Astrocyte (in vitro differentiated cells and primary cell): ENCODE results near the gene LAMC1.

Experiments
- CTCF ChIP-seq: IDR thresholded peaks from 2 replicates; pipeline ENCODE4 v1.5.1; 2011; ENCODE audit warnings: low read depth, mild to moderate bottlenecking, inconsistent platforms, low read length, moderate library complexity; ENCODE audit not compliant: insufficient read depth
- EZH2 ChIP-seq: IDR thresholded peaks from 2 replicates; pipeline ENCODE4 v1.6.1; 2012; ENCODE audit warnings: mild to moderate bottlenecking, low read length, inconsistent platforms; ENCODE audit not compliant: insufficient read depth

GRCh38 chr1:183092350-183092749 lies 69.1 kb downstream of the LAMC1 start:
- no peak for TF ChIP-seq CTCF
- TF ChIP-seq EZH2, result no peak
